ENCODE measurements around the gene KCNQ1. TPM values are rescaled to one million over a fixed set of nuclear protein-coding genes. Genes with fewer than 3 reads are reported as not detected.

Gene KCNQ1
- total RNA-seq, 1 donor from 2014 or later = 3.4 TPM

- DNase-seq (ENCODE audit: low spot score) = no peak
- Mint-ChIP-seq H3K4me3 (ENCODE audit: low read depth) (no peak overlapping the region), H3K4me1 (ENCODE audit: low read depth) (no peaks in the 10 kb centered on the region), H3K9me3 (no peaks in the 10 kb centered on the region), H3K36me3 (ENCODE audit: low read depth) (no peaks in the 10 kb centered on the region), H3K27me3 (ENCODE audit: low read depth) (no peaks in the 10 kb centered on the region), H3K27ac (no peak overlapping the region)
- intact Hi-C loops (cut with micrococcal nuclease) = no loop called here
Observed at GRCh38 chr11:2797121-2797711, 352.4 kb downstream of the KCNQ1 start.

GRCh38 chr11:2797741-2798361, 353.0 kb downstream of the KCNQ1 start:
- no peak for DNase-seq (ENCODE audit: low spot score)
- Mint-ChIP-seq H3K27ac (no peak overlapping the region), H3K36me3 (ENCODE audit: low read depth) (no peaks in the 10 kb centered on the region), H3K4me3 (ENCODE audit: low read depth) (no peak overlapping the region), H3K27me3 (ENCODE audit: low read depth) (no peaks in the 10 kb centered on the region), H3K4me1 (ENCODE audit: low read depth) (no peaks in the 10 kb centered on the region), H3K9me3 (no peaks in the 10 kb centered on the region)
- intact Hi-C loops (cut with micrococcal nuclease) = no loop called here

GRCh38 chr11:2798951-2799761, 354.3 kb downstream of the KCNQ1 start:
- H3K9me3 Mint-ChIP-seq = no peaks in the 10 kb centered on the region
- no peaks in the 10 kb centered on the region for H3K4me1 Mint-ChIP-seq (ENCODE audit: low read depth)
- no peak for DNase-seq (ENCODE audit: low spot score)
- no peak overlapping the region for H3K4me3 Mint-ChIP-seq (ENCODE audit: low read depth)
- no peaks in the 10 kb centered on the region for H3K27me3 Mint-ChIP-seq (ENCODE audit: low read depth)
- H3K27ac Mint-ChIP-seq = no peak overlapping the region
- intact Hi-C loops (cut with micrococcal nuclease) = no loop called here
- H3K36me3 Mint-ChIP-seq (ENCODE audit: low read depth) = no peaks in the 10 kb centered on the region

GRCh38 chr11:2799881-2800654, 355.3 kb downstream of the KCNQ1 start:
- intact Hi-C loops (cut with micrococcal nuclease) = no loop called here
- no peaks in the 10 kb centered on the region for H3K36me3 Mint-ChIP-seq (ENCODE audit: low read depth)
- H3K4me3 Mint-ChIP-seq (ENCODE audit: low read depth) = no peak overlapping the region
- no peaks in the 10 kb centered on the region for H3K4me1 Mint-ChIP-seq (ENCODE audit: low read depth)
- DNase-seq (ENCODE audit: low spot score) = no peak
- H3K27ac Mint-ChIP-seq = no peak overlapping the region
- no peaks in the 10 kb centered on the region for H3K27me3 Mint-ChIP-seq (ENCODE audit: low read depth)
- no peaks in the 10 kb centered on the region for H3K9me3 Mint-ChIP-seq

GRCh38 chr11:2800655-2801531, 356.1 kb downstream of the KCNQ1 start:
- H3K9me3 Mint-ChIP-seq = no peaks in the 10 kb centered on the region
- no peak for DNase-seq (ENCODE audit: low spot score)
- H3K4me1 Mint-ChIP-seq (ENCODE audit: low read depth) = no peaks in the 10 kb centered on the region
- H3K27ac Mint-ChIP-seq = no peak overlapping the region
- no peaks in the 10 kb centered on the region for H3K27me3 Mint-ChIP-seq (ENCODE audit: low read depth)
- intact Hi-C loops (cut with micrococcal nuclease) = no loop called here
- no peaks in the 10 kb centered on the region for H3K36me3 Mint-ChIP-seq (ENCODE audit: low read depth)
- no peak overlapping the region for H3K4me3 Mint-ChIP-seq (ENCODE audit: low read depth)

- Mint-ChIP-seq H3K36me3 (ENCODE audit: low read depth) (no peaks in the 10 kb centered on the region), H3K9me3 (no peaks in the 10 kb centered on the region), H3K27ac (no peak overlapping the region), H3K4me3 (ENCODE audit: low read depth) (no peak overlapping the region), H3K4me1 (ENCODE audit: low read depth) (no peaks in the 10 kb centered on the region), H3K27me3 (ENCODE audit: low read depth) (no peaks in the 10 kb centered on the region)
- no peak for DNase-seq (ENCODE audit: low spot score)
- intact Hi-C loops (cut with micrococcal nuclease) = no loop called here
Observed at GRCh38 chr11:2801711-2802388, 357.0 kb downstream of the KCNQ1 start.

GRCh38 chr11:2802389-2803185, 357.8 kb downstream of the KCNQ1 start:
- H3K36me3 Mint-ChIP-seq (ENCODE audit: low read depth) = no peaks in the 10 kb centered on the region
- H3K27ac Mint-ChIP-seq = no peak overlapping the region
- H3K4me1 Mint-ChIP-seq (ENCODE audit: low read depth) = no peaks in the 10 kb centered on the region
- DNase-seq (ENCODE audit: low spot score) = no peak
- intact Hi-C loops (cut with micrococcal nuclease) = no loop called here
- no peak overlapping the region for H3K4me3 Mint-ChIP-seq (ENCODE audit: low read depth)
- H3K27me3 Mint-ChIP-seq (ENCODE audit: low read depth) = no peaks in the 10 kb centered on the region
- no peaks in the 10 kb centered on the region for H3K9me3 Mint-ChIP-seq

GRCh38 chr11:2803186-2804091, 358.6 kb downstream of the KCNQ1 start:
- intact Hi-C loops (cut with micrococcal nuclease) = no loop called here
- Mint-ChIP-seq H3K4me1 (ENCODE audit: low read depth) (no peaks in the 10 kb centered on the region), H3K27ac (no peak overlapping the region), H3K36me3 (ENCODE audit: low read depth) (no peaks in the 10 kb centered on the region), H3K27me3 (ENCODE audit: low read depth) (no peaks in the 10 kb centered on the region), H3K4me3 (ENCODE audit: low read depth) (no peak overlapping the region), H3K9me3 (no peaks in the 10 kb centered on the region)
- no peak for DNase-seq (ENCODE audit: low spot score)

GRCh38 chr11:2804189-2804588, 359.4 kb downstream of the KCNQ1 start:
- Mint-ChIP-seq H3K9me3 (no peaks in the 10 kb centered on the region), H3K4me3 (ENCODE audit: low read depth) (no peak overlapping the region), H3K4me1 (ENCODE audit: low read depth) (no peaks in the 10 kb centered on the region), H3K36me3 (ENCODE audit: low read depth) (no peaks in the 10 kb centered on the region), H3K27me3 (ENCODE audit: low read depth) (no peaks in the 10 kb centered on the region), H3K27ac (no peak overlapping the region)
- DNase-seq (ENCODE audit: low spot score) = no peak
- intact Hi-C loops (cut with micrococcal nuclease) = no loop called here

GRCh38 chr11:2804701-2805387, 360.0 kb downstream of the KCNQ1 start:
- Mint-ChIP-seq H3K27ac (no peak overlapping the region), H3K4me1 (ENCODE audit: low read depth) (no peaks in the 10 kb centered on the region), H3K4me3 (ENCODE audit: low read depth) (no peak overlapping the region), H3K36me3 (ENCODE audit: low read depth) (no peaks in the 10 kb centered on the region), H3K9me3 (no peaks in the 10 kb centered on the region), H3K27me3 (ENCODE audit: low read depth) (no peaks in the 10 kb centered on the region)
- intact Hi-C loops (cut with micrococcal nuclease) = no loop called here
- no peak for DNase-seq (ENCODE audit: low spot score)
